HepG2 (cell line): ENCODE measurements around the gene SPTBN4. TPM values are rescaled to one million over a fixed set of nuclear protein-coding genes. Genes with fewer than 3 reads are reported as not detected.

Source experiments
- ATAC-seq: fragments of 200-7000 bp; cut with Tn5 transposase; 3 replicates; pipeline ENCODE4 v1.9.1; 2020; ENCODE audit warnings: mild to moderate bottlenecking, moderate library complexity
- BruUV-seq: library from RNA; stranded (reverse); fragments of 400-500 nt; replicated peaks from 2 replicates; lab custom pipeline; 2021; lab: Mats Ljungman, UMichigan
- CTCF ChIA-PET: fragments of 300-600 bp; formaldehyde crosslinking; extraction: SDS; loops from one replicate; lab custom pipeline; 2021; ENCODE audit warnings: low total read pairs, inconsistent platforms, low intra/inter-chr PET ratio; lab: Yijun Ruan, JAX
- POLR2A ChIA-PET: fragments of 350-600 bp; sonication (Branson Sonifier 250); formaldehyde crosslinking; loops from one replicate; lab custom pipeline; 2020; ENCODE audit warnings: antibody characterized with exemption, inconsistent platforms; lab: Yijun Ruan, JAX
- DNase-seq: peaks from one replicate; pipeline ENCODE4 v3.0.0-alpha.2; 2015; ENCODE audit warnings: low spot score
- FAIRE-seq: peaks from 3 replicates; lab custom pipeline; 2011; peaks lifted over from hg19 to GRCh38; lab: Jason Lieb, UNC
- H2AFZ ChIP-seq: one replicate; pipeline ENCODE4 v1.6.1; 2011; ENCODE audit warnings: low read length, inconsistent platforms
- H3K27ac ChIP-seq: fragments of 300-600 bp; 3 replicates; pipeline ENCODE4 v1.8.0; 2011; ENCODE audit warnings: mixed run types, mild to moderate bottlenecking, mixed read lengths, low read length, inconsistent platforms; ENCODE audit not compliant: insufficient read depth; ENCODE audit errors: extremely low read length
- H3K27me3 ChIP-seq, 2 experiments: fragments of 200-600 bp in 1 of 2; 2 replicates in 1 of 2; 3 replicates in 1 of 2; pipeline versions ENCODE4 v1.6.0 to v1.8.0; 2011; ENCODE audit warnings: low read length in 2 of 2, mild to moderate bottlenecking in 2 of 2, moderate library complexity in 2 of 2, inconsistent platforms in 1 of 2; ENCODE audit not compliant: insufficient read depth in 2 of 2, control insufficient read depth in 1 of 2
- H3K36me3 ChIP-seq, 2 experiments: fragments of 200-600 bp in 1 of 2; replicated peaks in 1 of 2; 2 replicates in 1 of 2; 3 replicates in 1 of 2; pipeline versions ENCODE4 v1.5.1 to v1.8.0; 2011; ENCODE audit warnings: low read length in 2 of 2, inconsistent platforms in 1 of 2; ENCODE audit not compliant: insufficient read depth in 2 of 2, control insufficient read depth in 1 of 2
- H3K4me1 ChIP-seq: 2 replicates; pipeline ENCODE4 v1.5.1; 2012; ENCODE audit warnings: low read length, inconsistent platforms; ENCODE audit not compliant: insufficient read depth
- H3K4me2 ChIP-seq: 2 replicates; pipeline ENCODE4 v1.6.0; 2011; ENCODE audit warnings: low read depth, low read length, inconsistent platforms
- H3K4me3 ChIP-seq, 3 experiments: fragments of 200-600 bp in 1 of 3; sonication (generic), shearing (Covaris generic) in 1 of 3; replicated peaks in 1 of 3; 2 replicates each; pipeline ENCODE4 v1.5.1; 2011 to 2016; ENCODE audit warnings: low read length in 3 of 3, inconsistent platforms in 2 of 3, low read depth in 2 of 3, mild to moderate bottlenecking in 2 of 3, control low read depth in 1 of 3, mixed read lengths in 1 of 3; ENCODE audit not compliant: insufficient read depth in 1 of 3
- H3K79me2 ChIP-seq: one replicate; pipeline ENCODE4 v1.6.1; 2011; ENCODE audit warnings: low read length, inconsistent platforms; ENCODE audit not compliant: insufficient read depth
- H3K9ac ChIP-seq: 2 replicates; pipeline ENCODE4 v1.6.0; 2011; ENCODE audit warnings: mild to moderate bottlenecking, low read depth, low read length, inconsistent platforms; ENCODE audit not compliant: insufficient read depth
- H3K9me3 ChIP-seq: 2 replicates; pipeline ENCODE4 v1.5.1; 2012; ENCODE audit warnings: mild to moderate bottlenecking, low read length
- H4K20me1 ChIP-seq: 2 replicates; pipeline ENCODE4 v1.6.0; 2011; ENCODE audit warnings: inconsistent platforms, mild to moderate bottlenecking, low read length, moderate library complexity; ENCODE audit not compliant: insufficient read depth
- BRD4 ChIP-seq: sonication (generic); formaldehyde crosslinking; IDR thresholded peaks from 2 replicates; pipeline ENCODE4 v1.4.0; 2020; ENCODE audit warnings: missing genetic modification reagents
- KDM5A ChIP-seq: fragments of 200-600 bp; sonication (generic); IDR thresholded peaks from 2 replicates; pipeline ENCODE4 v1.7.0; 2018; ENCODE audit warnings: antibody characterized with exemption, mild to moderate bottlenecking, low read length, borderline replicate concordance
- SIX1 ChIP-seq: sonication (generic); formaldehyde crosslinking; IDR thresholded peaks from 2 replicates; pipeline ENCODE4 v1.4.0; 2020; ENCODE audit warnings: missing genetic modification reagents, borderline replicate concordance
- SSRP1 ChIP-seq: IDR thresholded peaks from 2 replicates; pipeline ENCODE4 v1.6.1; 2016; ENCODE audit warnings: control low read depth
- ZNF20 ChIP-seq: sonication (generic); formaldehyde crosslinking; IDR thresholded peaks from 2 replicates; pipeline ENCODE4 v1.4.0; 2020; ENCODE audit warnings: mild to moderate bottlenecking, moderate library complexity, missing genetic modification reagents
- ZNF747 ChIP-seq: sonication (generic); formaldehyde crosslinking; IDR thresholded peaks from 2 replicates; pipeline ENCODE4 v1.8.1; 2023; ENCODE audit warnings: missing genetic modification reagents, mild to moderate bottlenecking, borderline replicate concordance
- WGBS: methylation state at CpG from one replicate; pipeline ENCODE4 v1.1.6; 2017; ENCODE audit warnings: low lambda C conversion rate; 5-methylcytosine and 5-hydroxymethylcytosine counted together
- in situ Hi-C: cut with HindIII; loops from 2 replicates; pipeline ENCODE4 v1.10.0; 2017; ENCODE audit warnings: low pct_unique_long_range_greater_than_20kb; ENCODE audit not compliant: extremely low pct_ligation_motif_present
- intact Hi-C: fragments of 100-400 bp; cut with micrococcal nuclease; formaldehyde crosslinking; loops from one replicate; pipeline ENCODE4 v1.10.0; 2022; ENCODE audit not compliant: unreplicated experiment
- polyA plus RNA-seq, 8 experiments: library from polyadenylated mRNA; depleted of rRNA in 3 of 8; stranded (reverse) in 7 of 8; unstranded in 1 of 8; fragments of >200 nt; fragmentation: Illumina TruSeq in 4 of 8; extraction: Trizol in 4 of 8; gene quantifications; 2 replicates each; pipeline versions ENCODE4 v1.2.1 to v1.2.3, GENCODE V29; 2011 to 2016; ENCODE audit warnings: low read depth in 4 of 8, missing spikeins in 1 of 8, mixed read lengths in 1 of 8; ENCODE audit not compliant: insufficient read depth in 1 of 8
- total RNA-seq, 5 experiments: library from RNA; depleted of rRNA; stranded (reverse); fragments of >200 nt; fragmentation: Illumina TruSeq; extraction: Trizol; gene quantifications; 2 replicates each; pipeline ENCODE4 v1.2.3, GENCODE V29; 2016; ENCODE audit warnings: low read depth in 1 of 5
- TF ChIP-seq, protein P1 (sequence below): sonication (generic); formaldehyde crosslinking; IDR thresholded peaks from 2 replicates; pipeline ENCODE4 v1.4.0; 2020; ENCODE audit warnings: missing genetic modification reagents

SPTBN4 gene
- total and polyA plus RNA-seq, 2 of the 13 experiments (the other 11 are each of a cell fraction or from before 2014, with no cell fraction given), result 0.11 TPM

DNA sequence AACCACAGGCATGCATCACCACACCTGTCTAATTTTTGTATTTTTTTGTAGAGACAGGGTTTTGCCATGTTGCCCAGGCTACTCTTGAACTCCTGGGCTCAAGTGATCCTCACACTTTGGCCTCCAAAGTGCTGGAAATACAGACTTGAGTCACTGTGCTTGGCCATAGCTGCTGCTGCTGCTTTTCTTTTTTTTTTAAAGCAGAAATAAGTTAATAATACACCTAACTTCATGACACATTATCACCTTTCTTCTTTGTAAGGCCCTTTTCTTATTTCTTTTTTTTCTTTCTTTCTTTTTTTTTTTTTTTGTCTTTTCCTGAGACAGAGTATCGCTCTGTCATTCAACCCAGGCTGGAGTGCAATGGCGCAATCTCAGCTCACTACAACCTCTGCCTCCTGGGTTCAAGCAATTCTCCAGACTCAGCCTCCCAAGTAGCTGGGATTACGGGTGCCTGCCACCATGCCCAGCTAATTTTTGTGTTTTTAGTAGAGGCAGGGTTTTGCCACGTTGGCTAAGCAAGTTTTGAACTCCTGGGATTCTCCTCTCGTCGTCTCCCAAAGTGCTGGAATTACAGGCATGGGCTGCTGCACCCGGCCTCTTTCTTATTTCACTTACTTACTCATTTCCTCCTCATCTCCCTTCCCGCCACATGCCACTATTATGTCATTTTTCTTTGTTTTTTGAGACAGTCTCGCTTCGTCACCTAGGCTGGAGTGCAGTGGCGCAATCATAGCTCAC lies 118.6 kb downstream of the SPTBN4 start:
- in situ Hi-C loops, result no loop called here
- Histone ChIP-seq H3K36me3 (0 out of 5 replicates have a peak, but pooled peaks cover 0 to under 1% of the 10 kb centered on the region in 2 experiments), H3K9ac (no peak overlapping the region), H4K20me1 (no peaks in the 10 kb centered on the region), H3K4me2 (no peak overlapping the region), H3K4me3 (no peak overlapping the region), H2AFZ (no peak overlapping the region), H3K9me3 (no peaks in the 10 kb centered on the region), H3K27ac (no peak overlapping the region), H3K79me2 (no peaks in the 10 kb centered on the region)
- DNase-seq, result no peak
- intact Hi-C loops, result no loop called here
- POLR2A ChIA-PET, result no interaction called here
- no peak for TF ChIP-seq ZNF747 (CRISPR knock-in tag)
- TF ChIP-seq, protein P1, sequence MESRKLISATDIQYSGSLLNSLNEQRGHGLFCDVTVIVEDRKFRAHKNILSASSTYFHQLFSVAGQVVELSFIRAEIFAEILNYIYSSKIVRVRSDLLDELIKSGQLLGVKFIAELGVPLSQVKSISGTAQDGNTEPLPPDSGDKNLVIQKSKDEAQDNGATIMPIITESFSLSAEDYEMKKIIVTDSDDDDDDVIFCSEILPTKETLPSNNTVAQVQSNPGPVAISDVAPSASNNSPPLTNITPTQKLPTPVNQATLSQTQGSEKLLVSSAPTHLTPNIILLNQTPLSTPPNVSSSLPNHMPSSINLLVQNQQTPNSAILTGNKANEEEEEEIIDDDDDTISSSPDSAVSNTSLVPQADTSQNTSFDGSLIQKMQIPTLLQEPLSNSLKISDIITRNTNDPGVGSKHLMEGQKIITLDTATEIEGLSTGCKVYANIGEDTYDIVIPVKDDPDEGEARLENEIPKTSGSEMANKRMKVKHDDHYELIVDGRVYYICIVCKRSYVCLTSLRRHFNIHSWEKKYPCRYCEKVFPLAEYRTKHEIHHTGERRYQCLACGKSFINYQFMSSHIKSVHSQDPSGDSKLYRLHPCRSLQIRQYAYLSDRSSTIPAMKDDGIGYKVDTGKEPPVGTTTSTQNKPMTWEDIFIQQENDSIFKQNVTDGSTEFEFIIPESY (CRISPR knock-in tag), result peak; percentile 73; the same call in 1 of the 2 replicates
- TF ChIP-seq, all 625 proteins: peak for 1
- WGBS, result 84% methylated on average over 11 of the region's 11 CpGs
- no TSS peak for BruUV-seq
- Histone ChIP-seq H3K4me1 (no peaks in the 10 kb centered on the region), H3K27me3 (no peaks in the 10 kb centered on the region)
- CTCF ChIA-PET, result interaction anchor here (1.1 to 1.2 kb wide), 2 partner anchors 13 to 34 kb away, joined by 3 read pairs; no protein-coding TSS in a partner anchor
- no peak for ATAC-seq
- no peak for FAIRE-seq

DNA sequence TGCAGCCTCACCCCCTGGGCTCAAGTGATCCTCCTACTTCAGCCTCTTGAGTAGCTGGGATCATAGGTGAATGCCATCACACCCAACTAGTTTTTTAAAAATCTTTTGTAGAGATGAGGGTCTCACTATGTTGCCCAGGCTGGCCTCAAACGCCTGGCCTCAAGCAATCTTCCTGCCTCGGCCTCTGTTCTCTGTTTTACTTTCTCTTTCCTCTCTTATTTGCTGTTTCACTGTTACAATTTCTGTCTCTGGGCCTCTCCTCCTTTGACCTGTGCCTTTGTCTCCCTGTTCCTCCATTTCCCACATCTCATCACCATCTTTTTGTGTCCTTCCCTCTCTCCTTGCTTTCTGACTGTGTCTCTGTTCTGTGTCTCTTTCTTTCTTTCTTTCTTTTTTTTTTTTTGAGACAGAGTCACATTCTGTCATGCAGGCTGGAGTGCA lies 119.2 kb downstream of the SPTBN4 start:
- CTCF ChIA-PET, result interaction anchor here (1.2 kb wide), 1 partner anchor 13 kb away, joined by 3 read pairs; no protein-coding TSS in a partner anchor
- Histone ChIP-seq H4K20me1 (no peaks in the 10 kb centered on the region), H3K36me3 (no peaks in the 10 kb centered on the region), H3K9ac (no peak overlapping the region), H3K4me3 (no peak overlapping the region), H3K27ac (no peak overlapping the region), H3K4me2 (no peak overlapping the region), H3K27me3 (no peaks in the 10 kb centered on the region), H2AFZ (no peak overlapping the region), H3K9me3 (no peaks in the 10 kb centered on the region), H3K4me1 (no peaks in the 10 kb centered on the region), H3K79me2 (no peaks in the 10 kb centered on the region)
- 100% methylated on average over 2 of the region's 2 CpGs for WGBS
- ATAC-seq, result no peak
- in situ Hi-C loops, result no loop called here
- intact Hi-C loops, result no loop called here
- no TSS peak for BruUV-seq
- POLR2A ChIA-PET, result no interaction called here
- no peak for TF ChIP-seq ZNF20 (CRISPR knock-in tag)
- TF ChIP-seq KDM5A, result no peak
- TF ChIP-seq SSRP1, result no peak
- no peak for TF ChIP-seq SIX1 (CRISPR knock-in tag)
- no peak for TF ChIP-seq BRD4 (CRISPR knock-in tag)
- no peak for DNase-seq
- no peak for FAIRE-seq
